Hematopoietic multipotent progenitor cell treated with erythropoietin and hydrocortisone succinate and interleukin-3 and kit ligand, for 15 days (in vitro differentiated cells): ENCODE measurements around the gene ANK3.
A peak's percentile ranks its signal among the peaks of the same experiment; 100 is the strongest.

ENCODE experiments used
- DNase-seq: peaks from one replicate; pipeline ENCODE4 v3.0.0-alpha.2; 2015; ENCODE audit warnings: low spot score

The ANK3 gene

DNA sequence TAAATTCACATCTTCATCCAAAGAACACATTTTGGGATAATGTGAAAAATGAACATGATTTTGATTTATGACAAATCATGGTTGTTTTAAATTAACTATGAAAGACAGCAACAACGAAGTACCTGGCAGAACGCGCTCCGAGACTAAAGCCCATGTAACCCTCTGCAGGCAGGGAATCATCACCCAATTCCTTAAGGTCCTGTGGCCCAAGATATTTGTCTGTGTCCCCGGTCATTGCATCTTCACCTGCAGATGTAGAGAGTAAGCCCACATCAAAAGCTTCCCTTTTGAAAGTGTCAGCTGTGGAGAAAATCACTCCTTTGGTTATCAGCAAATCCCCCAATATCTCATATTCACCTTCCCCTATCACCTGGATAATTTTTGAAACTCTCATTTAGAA, 250.8 kb downstream of the ANK3 start:
- DNase-seq, result no peak

DNA sequence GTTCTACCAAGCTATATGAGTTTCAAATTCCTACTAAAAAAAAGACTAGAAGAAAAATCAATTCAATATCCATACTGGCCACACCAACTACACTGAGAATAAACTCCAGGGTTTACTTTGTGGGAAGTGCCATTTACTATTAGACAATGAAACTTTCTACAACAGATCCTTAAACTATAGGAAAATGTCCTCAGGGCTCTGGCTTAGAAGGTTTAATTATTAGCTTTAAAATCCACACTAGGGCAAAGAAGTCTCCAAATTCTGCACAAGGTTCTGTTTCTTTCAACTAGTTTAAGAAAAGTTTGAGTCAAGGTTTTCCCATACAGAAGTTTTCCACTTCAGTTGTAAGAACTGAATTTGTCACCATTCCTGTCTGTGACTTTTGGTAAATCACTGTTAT, 251.6 kb downstream of the ANK3 start:
- no peak for DNase-seq

GRCh38 chr10:60137292-60137992, 252.2 kb downstream of the ANK3 start:
- no peak for DNase-seq

DNA sequence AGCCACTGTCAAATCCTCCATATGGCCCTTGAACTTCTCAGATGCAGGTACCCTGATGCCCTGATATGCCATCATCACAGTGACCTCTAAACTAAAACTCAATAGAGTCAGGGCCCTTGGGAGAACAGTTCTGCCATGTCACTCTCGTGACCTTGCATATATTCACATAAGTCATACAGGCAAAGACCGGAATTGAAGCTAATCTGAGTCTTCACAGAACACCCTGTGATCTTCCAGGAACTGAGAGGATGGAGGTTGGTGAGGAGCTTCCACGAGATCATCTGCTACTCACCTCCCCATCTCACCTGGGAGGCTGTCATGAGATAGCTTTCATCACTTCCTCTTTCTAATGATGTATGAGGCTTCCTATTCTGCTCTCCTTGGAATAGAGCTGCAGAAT, 254.7 kb downstream of the ANK3 start:
- no peak for DNase-seq

DNA sequence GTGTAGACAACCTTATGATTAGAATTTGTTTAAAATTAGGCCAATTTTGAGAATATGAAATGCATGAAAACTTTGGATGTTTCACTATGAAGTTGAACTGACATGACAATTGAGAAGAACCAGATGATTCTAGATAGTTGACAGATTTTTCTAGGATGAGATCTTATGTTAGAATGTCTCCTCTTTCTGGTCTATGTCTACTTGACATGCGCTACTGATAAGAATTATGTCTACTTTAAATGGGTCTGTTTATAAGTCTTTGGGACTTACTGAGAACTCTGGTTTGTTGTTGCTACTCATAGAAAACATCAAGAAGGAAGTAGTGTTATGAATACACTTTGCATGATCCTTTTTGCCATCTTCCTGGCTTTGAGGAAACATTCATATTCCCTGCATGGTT, 255.1 kb downstream of the ANK3 start:
- DNase-seq, result no peak

DNA sequence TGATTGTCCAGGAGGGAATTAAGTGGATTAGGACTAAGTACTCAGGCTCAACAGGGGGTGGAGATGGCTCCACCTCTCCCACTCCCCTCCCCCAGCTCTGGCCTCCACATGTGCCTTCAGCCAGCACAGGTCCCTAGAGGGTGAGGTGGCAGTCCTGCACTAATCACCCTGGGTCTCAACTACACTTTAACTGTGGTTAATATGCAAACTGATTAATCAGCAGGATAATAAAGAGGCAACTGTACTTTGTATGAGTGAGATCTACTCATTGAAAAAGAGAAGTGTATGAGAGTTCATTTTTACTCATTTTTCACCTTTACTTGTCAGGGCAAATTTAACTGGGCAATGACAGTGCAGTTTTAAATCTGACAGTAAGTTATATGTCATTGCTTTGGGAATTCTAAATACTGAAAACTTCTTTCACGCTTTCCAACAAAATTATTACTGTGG, 259.5 kb downstream of the ANK3 start:
- no peak for DNase-seq

GRCh38 chr10:60125895-60126294, 263.8 kb downstream of the ANK3 start:
- DNase-seq, result no peak

GRCh38 chr10:60124536-60124935, 265.1 kb downstream of the ANK3 start:
- DNase-seq, result no peak

GRCh38 chr10:60123668-60124067, 266.0 kb downstream of the ANK3 start:
- DNase-seq, result no peak

DNA sequence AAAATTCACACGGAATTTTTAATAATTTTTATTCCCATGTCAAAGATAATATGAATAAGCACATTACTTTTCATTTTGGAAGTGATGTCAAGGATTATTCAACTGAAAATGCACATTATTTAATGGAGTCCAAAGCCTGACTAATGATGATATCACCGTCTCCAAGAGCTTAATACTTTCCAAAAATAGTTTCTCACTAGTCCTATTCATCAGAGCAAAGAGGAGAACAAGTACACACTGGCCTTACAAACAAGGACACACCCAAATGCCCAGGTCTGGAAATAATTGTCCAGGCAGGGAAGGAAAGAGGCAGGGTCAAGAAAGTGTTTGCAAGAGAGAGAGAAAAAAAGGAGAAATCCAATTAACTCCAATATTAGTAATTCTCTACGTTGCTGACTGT, 266.5 kb downstream of the ANK3 start:
- no peak for DNase-seq

DNA sequence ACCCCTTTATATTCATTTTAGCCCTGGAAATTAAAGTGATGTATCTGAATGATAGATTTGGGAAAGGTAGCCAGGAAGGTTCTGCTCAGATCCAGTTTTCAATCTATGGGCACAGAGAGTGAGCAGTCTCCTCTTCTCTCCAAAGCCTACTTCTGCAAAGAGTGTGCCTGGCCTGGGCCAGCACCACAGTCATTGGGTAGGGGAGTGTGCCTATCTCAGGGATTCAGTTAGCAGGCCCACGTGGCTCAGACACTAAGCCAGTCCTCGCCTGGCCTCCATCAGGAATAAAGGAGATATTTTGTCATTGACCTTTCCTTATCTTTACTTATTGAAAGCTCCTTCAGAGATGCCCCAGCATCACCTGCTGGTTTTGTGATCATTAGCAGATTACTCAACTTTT, 267.5 kb downstream of the ANK3 start:
- DNase-seq, result no peak

GRCh38 chr10:60114765-60115586, 274.7 kb downstream of the ANK3 start:
- no peak for DNase-seq

GRCh38 chr10:60110739-60111138, 278.9 kb downstream of the ANK3 start:
- DNase-seq, result no peak

DNA sequence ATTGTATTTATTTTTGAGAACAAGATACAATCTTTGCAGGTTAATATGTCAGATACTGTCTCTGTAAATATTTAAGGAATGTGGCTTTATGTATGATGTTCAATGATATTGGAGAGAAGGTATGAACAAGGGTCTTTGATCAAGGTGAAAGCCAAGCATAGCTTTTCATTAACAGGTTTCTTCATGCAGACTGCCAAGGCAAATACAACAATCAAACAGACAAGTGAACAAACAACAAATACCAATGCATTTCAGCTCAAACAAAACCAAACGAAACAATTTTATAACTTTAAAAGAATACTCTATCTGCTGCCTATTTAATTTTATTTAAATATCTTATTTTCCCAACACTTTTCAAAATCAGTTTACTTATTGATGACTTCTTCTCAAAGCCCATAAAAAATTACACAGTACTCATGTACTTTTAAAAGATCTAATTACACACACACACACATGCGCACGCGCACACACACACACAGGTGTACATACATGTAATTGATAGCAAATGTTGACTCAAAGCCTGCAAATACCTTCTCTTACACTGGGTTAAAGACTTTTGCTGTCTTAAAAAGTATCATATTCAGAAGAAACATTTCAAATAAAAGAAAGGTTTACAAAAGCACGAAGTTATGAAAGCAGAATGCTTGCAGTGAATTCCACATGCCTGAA, 282.2 kb downstream of the ANK3 start:
- no peak for DNase-seq

DNA sequence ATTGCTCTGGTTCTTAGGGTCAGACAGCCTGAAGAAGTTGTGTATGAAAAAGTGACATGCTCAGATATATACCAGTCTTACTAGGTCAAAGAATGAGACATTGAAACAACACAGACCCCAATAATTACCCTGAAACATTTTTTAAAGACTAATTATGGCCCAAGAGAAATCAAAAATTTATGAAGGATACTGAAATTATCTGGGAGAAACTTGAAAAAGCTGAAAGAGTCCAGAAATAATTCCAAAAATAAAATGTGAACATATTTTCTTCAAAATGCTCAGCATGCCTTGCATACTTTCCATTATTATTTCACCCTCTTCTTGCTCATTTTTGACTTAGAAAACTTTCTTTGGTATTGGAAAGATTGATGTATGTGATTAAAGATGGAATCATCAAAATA, 284.4 kb downstream of the ANK3 start:
- no peak for DNase-seq

GRCh38 chr10:60101821-60102220, 287.9 kb downstream of the ANK3 start:
- no peak for DNase-seq

GRCh38 chr10:60099998-60100747, 289.5 kb downstream of the ANK3 start:
- DNase-seq, result peak; percentile 40

- DNase-seq, result no peak
Measured at GRCh38 chr10:60098677-60099601, 290.7 kb downstream of the ANK3 start.

GRCh38 chr10:60096761-60097513, 292.7 kb downstream of the ANK3 start:
- DNase-seq, result no peak

GRCh38 chr10:60093317-60093716, 296.4 kb downstream of the ANK3 start:
- no peak for DNase-seq
